Thoracic aorta (tissue), 2 donors: ENCODE results near the gene PXDN. TPM values are rescaled to one million over a fixed set of nuclear protein-coding genes. Genes with fewer than 3 reads are reported as not detected.

Source experiments
- ATAC-seq: fragments of 150-250 bp; one replicate; pipeline ENCODE4 v1.8.0; 2017; ENCODE audit warnings: low read depth; ENCODE audit not compliant: insufficient number of reproducible peaks, low FRiP score
- DNase-seq: peaks from one replicate; pipeline ENCODE4 v3.0.0-alpha.2; 2020; ENCODE audit warnings: low spot score
- H3K27ac ChIP-seq, 2 donors: fragments of 200-600 bp; sonication (generic); 1 replicate in 1 of 2; 2 replicates in 1 of 2; pipeline ENCODE4 v1.5.1; 2016; ENCODE audit warnings: mild to moderate bottlenecking in 2 of 2, moderate library complexity in 2 of 2
- H3K27me3 ChIP-seq: fragments of 200-600 bp; sonication (generic); replicated peaks from 2 replicates; pipeline ENCODE4 v1.6.0; 2016; ENCODE audit warnings: mild to moderate bottlenecking; ENCODE audit not compliant: insufficient read depth
- H3K36me3 ChIP-seq: fragments of 200-600 bp; sonication (generic); one replicate; pipeline ENCODE4 v1.5.1; 2016
- H3K4me1 ChIP-seq, 2 donors: fragments of 200-600 bp; sonication (generic); 1 replicate in 1 of 2; 2 replicates in 1 of 2; pipeline versions ENCODE4 v1.5.1 to v1.6.0; 2016; ENCODE audit warnings: low read depth in 2 of 2, mild to moderate bottlenecking in 1 of 2; ENCODE audit not compliant: control insufficient read depth in 1 of 2
- H3K4me3 ChIP-seq: fragments of 200-600 bp; sonication (generic); 2 replicates; pipeline ENCODE4 v1.5.1; 2016; ENCODE audit warnings: mild to moderate bottlenecking
- H3K9me3 ChIP-seq: fragments of 200-600 bp; sonication (generic); 2 replicates; pipeline ENCODE4 v1.5.1; 2016
- CTCF ChIP-seq: fragments of 200-600 bp; sonication (generic); IDR thresholded peaks from one replicate; pipeline ENCODE4 v1.5.1; 2019; ENCODE audit warnings: antibody characterized with exemption
- total RNA-seq, 2 donors: library from RNA; depleted of rRNA; stranded (reverse); fragments of >200 nt; gene quantifications; one replicate each; pipeline versions ENCODE4 v1.1.0 to v1.2.3, GENCODE V29; 2016

PXDN gene
- total RNA-seq, 2 donors from 2014 or later: 97.5 to 114 TPM

GRCh38 chr2:1748741-1749488 is 4.6 kb upstream of the PXDN start:
- Histone ChIP-seq H3K36me3 (no peaks in the 10 kb centered on the region), H3K9me3 (no peaks in the 10 kb centered on the region), H3K4me3 (no peak overlapping the region), H3K4me1 (peaks cover 3 to 18% of the 10 kb centered on the region in 2 donors), H3K27ac (no peak overlapping the region), H3K27me3 (no peaks in the 10 kb centered on the region)
- no peak for TF ChIP-seq CTCF
- ATAC-seq: no peak
- no peak for DNase-seq

- Histone ChIP-seq H3K27ac (no peak overlapping the region), H3K4me1 (peaks cover 3 to 18% of the 10 kb centered on the region in 2 donors), H3K27me3 (no peaks in the 10 kb centered on the region), H3K36me3 (no peaks in the 10 kb centered on the region), H3K4me3 (no peak overlapping the region), H3K9me3 (no peaks in the 10 kb centered on the region)
- no peak for ATAC-seq
- no peak for TF ChIP-seq CTCF
- DNase-seq: no peak
These were observed 3.9 kb upstream of the PXDN start for GRCh38 chr2:1748176-1748740.

GRCh38 chr2:1747065-1747941 is 3.0 kb upstream of the PXDN start:
- DNase-seq: no peak
- H3K36me3 ChIP-seq: no peaks in the 10 kb centered on the region

GRCh38 chr2:1746174-1747064 is 2.1 kb upstream of the PXDN start:
- Histone ChIP-seq H3K9me3 (no peaks in the 10 kb centered on the region), H3K4me3 (no peak overlapping the region), H3K27ac (no peak overlapping the region), H3K36me3 (no peaks in the 10 kb centered on the region), H3K4me1 (peaks cover 10 to 30% of the 10 kb centered on the region in 2 donors), H3K27me3 (no peaks in the 10 kb centered on the region)
- ATAC-seq: no peak
- TF ChIP-seq CTCF: no peak
- no peak for DNase-seq

More at GRCh38 chr2:1747065-1747941, 3.0 kb upstream of the PXDN start:
- Histone ChIP-seq H3K27me3 (no peaks in the 10 kb centered on the region), H3K4me3 (no peak overlapping the region), H3K9me3 (no peaks in the 10 kb centered on the region), H3K27ac (no peak overlapping the region), H3K4me1 (peaks cover 3 to 22% of the 10 kb centered on the region in 2 donors)
- TF ChIP-seq CTCF: no peak
- ATAC-seq: no peak
